Kidney (tissue), 14 donors: ENCODE results near the gene OR2C1. TPM values are rescaled to one million over a fixed set of nuclear protein-coding genes. Genes with fewer than 3 reads are reported as not detected.

Experiments
- DNase-seq, 5 donors: peaks; one replicate each; pipeline ENCODE4 v3.0.0-alpha.2; 2013 to 2020
- FAIRE-seq: peaks from 2 replicates; lab custom pipeline; 2012; peaks lifted over from hg19 to GRCh38; lab: Jason Lieb, UNC
- H3K27ac ChIP-seq, 2 donors: one replicate each; pipeline ENCODE4 v1.7.0; 2013; ENCODE audit warnings: low read depth in 2 of 2, low read length in 2 of 2, inconsistent platforms in 1 of 2
- H3K27me3 ChIP-seq: one replicate; pipeline ENCODE4 v1.7.1; 2013; ENCODE audit warnings: low read length, inconsistent platforms; ENCODE audit not compliant: control insufficient read depth, insufficient read depth
- H3K36me3 ChIP-seq, 3 donors: one replicate each; pipeline versions ENCODE4 v1.7.0 to v1.7.1; 2013; ENCODE audit warnings: low read length in 3 of 3, control low read depth in 1 of 3, inconsistent platforms in 1 of 3; ENCODE audit not compliant: insufficient read depth in 3 of 3, control insufficient read depth in 2 of 3
- H3K4me1 ChIP-seq, 3 donors: one replicate each; pipeline versions ENCODE4 v1.7.0 to v1.7.1; 2013; ENCODE audit warnings: low read length in 3 of 3, inconsistent platforms in 1 of 3, low read depth in 1 of 3; ENCODE audit not compliant: control insufficient read depth in 2 of 3, insufficient read depth in 2 of 3
- H3K4me3 ChIP-seq, 3 donors: one replicate each; pipeline versions ENCODE4 v1.7.0 to v1.8.1; 2013; ENCODE audit warnings: low read length in 3 of 3, control low read depth in 1 of 3, inconsistent platforms in 1 of 3
- H3K9ac ChIP-seq, 3 donors: one replicate each; pipeline versions ENCODE4 v1.7.0 to v1.7.1; 2013; ENCODE audit warnings: low read length in 3 of 3, control low read depth in 1 of 3, inconsistent platforms in 1 of 3
- H3K9me3 ChIP-seq, 3 donors: one replicate each; pipeline versions ENCODE4 v1.7.0 to v1.7.1; 2013; ENCODE audit warnings: low read length in 3 of 3, control low read depth in 1 of 3, inconsistent platforms in 1 of 3; ENCODE audit not compliant: control insufficient read depth in 2 of 3, insufficient read depth in 1 of 3
- CTCF ChIP-seq: IDR thresholded peaks from 3 replicates; pipeline ENCODE4 v1.5.1; 2012; ENCODE audit warnings: mild to moderate bottlenecking, moderate library complexity, borderline replicate concordance; ENCODE audit not compliant: insufficient read depth; ENCODE audit errors: extremely low read depth
- intact Hi-C: fragments of 100-400 bp; cut with DNase I; formaldehyde crosslinking; loops from one replicate; pipeline ENCODE4 v1.11.1; 2022
- polyA plus RNA-seq: library from polyadenylated mRNA; stranded (reverse); fragments of 350-450 nt; fragmentation: Illumina TruSeq; extraction: RNeasy Lipid Tissue Mini Kit (QIAGEN cat#74804); gene quantifications from one replicate; pipeline ENCODE4 v1.2.3, GENCODE V29; 2014; ENCODE audit warnings: low read depth, low replicate concordance; ENCODE audit not compliant: insufficient read depth
- total RNA-seq: library from RNA; stranded (reverse); fragmentation: NEBNext Ultra II Directional; extraction: Animal tissue kit (Norgen Biotek cat#: 25700); gene quantifications from one replicate; pipeline ENCODE4 v1.2.1, GENCODE V29; 2021
- donor health status: control.
- donor health status: control.
- donor health status: control.
- donor health status: control.
- donor health status: control.
- donor health status: DM: yes; HTN: yes; CAD: no.
- donor health status: Normal renal cell carcinoma (clear cell type).

Gene OR2C1
- total and polyA plus RNA-seq, 2 donors from 2014 or later = not detected

- peaks cover 1 to 35% (median 8%) of the 10 kb centered on the region in 3 donors for H3K9me3 ChIP-seq
- H3K9ac ChIP-seq = no peak overlapping the region
- no peak overlapping the region for H3K27ac ChIP-seq
- H3K4me3 ChIP-seq = no peak overlapping the region
- no peak for TF ChIP-seq CTCF
- H3K4me1 ChIP-seq = no peaks in the 10 kb centered on the region
- H3K36me3 ChIP-seq = peaks cover 18 to 42% (median 31%) of the 10 kb centered on the region in 3 donors
- H3K27me3 ChIP-seq = no peaks in the 10 kb centered on the region
- no peak for FAIRE-seq
- DNase-seq = no peak
- intact Hi-C loops = no loop called here
Measured at GRCh38 chr16:3389663-3390338, 34.1 kb downstream of the OR2C1 start.

- peaks cover 2 to 11% (median 9%) of the 10 kb centered on the region in 3 donors for H3K4me1 ChIP-seq
- H3K9ac ChIP-seq = peak overlapping the region; percentile 76 to 91 (median 81)
- DNase-seq (no peak), FAIRE-seq (no peak)
- peak overlapping the region; percentile 82 to 94 (median 93) for H3K4me3 ChIP-seq
- H3K9me3 ChIP-seq = peaks cover 7 to 29% (median 8%) of the 10 kb centered on the region in 3 donors
- intact Hi-C loops = no loop called here
- no peaks in the 10 kb centered on the region for H3K27me3 ChIP-seq
- TF ChIP-seq CTCF = no peak
- peaks cover 9 to 26% (median 23%) of the 10 kb centered on the region in 3 donors for H3K36me3 ChIP-seq
- H3K27ac ChIP-seq = peak overlapping the region; percentile 58 to 77
Measured at GRCh38 chr16:3400446-3400778, 44.7 kb downstream of the OR2C1 start.

GRCh38 chr16:3400779-3401688 is 45.3 kb downstream of the OR2C1 start, which contains the start of the genes ZNF174 and ZSCAN32:
TSS of gene ZNF174 (plus strand) at chr16:3401215. CDS start at chr16:3402005, 790 bp downstream.
TSS of gene ZSCAN32 (minus strand) at chr16:3401004. CDS start at chr16:3397557, 3,447 bp downstream.
- TF ChIP-seq CTCF = no peak
- peak within 1 kb of the TSS; percentile 82 to 94 (median 93) for H3K4me3 ChIP-seq
- peaks cover 2 to 11% (median 9%) of the 10 kb centered on the region in 3 donors for H3K4me1 ChIP-seq
- no peaks in the 10 kb centered on the region for H3K27me3 ChIP-seq
- peak within 1 kb of the TSS; percentile 58 to 77 for H3K27ac ChIP-seq
- FAIRE-seq (peak; percentile 50), DNase-seq (peak; percentile 99 to 100 (median 100))
- intact Hi-C loops = no loop called here
- H3K36me3 ChIP-seq = peaks cover 11 to 30% (median 30%) of the 10 kb centered on the region in 3 donors
- peak within 1 kb of the TSS; percentile 76 to 91 (median 81) for H3K9ac ChIP-seq
- peaks cover 9 to 30% (median 9%) of the 10 kb centered on the region in 3 donors for H3K9me3 ChIP-seq
